Mesothelial cell of epicardium (in vitro differentiated cells): ENCODE data around the gene ETV3L. TPM values are rescaled to one million over a fixed set of nuclear protein-coding genes. Genes with fewer than 3 reads are reported as not detected.

Experiments
- DNase-seq, 2 experiments: peaks; one replicate each; pipeline ENCODE4 v3.0.0; 2021; ENCODE audit warnings: low spot score in 2 of 2; ENCODE audit not compliant: unreplicated experiment in 2 of 2
- H3K27ac Mint-ChIP-seq: 2 replicates; pipeline ENCODE4 v1.8.0; 2021; ENCODE audit warnings: mixed read lengths
- H3K27me3 Mint-ChIP-seq: 2 replicates; pipeline ENCODE4 v1.8.0; 2021; ENCODE audit warnings: low read depth, mixed read lengths
- H3K36me3 Mint-ChIP-seq: 2 replicates; pipeline ENCODE4 v1.8.0; 2021; ENCODE audit warnings: mixed read lengths
- H3K4me1 Mint-ChIP-seq: 2 replicates; pipeline ENCODE4 v1.8.0; 2021; ENCODE audit warnings: mixed read lengths
- H3K4me3 Mint-ChIP-seq: 2 replicates; pipeline ENCODE4 v1.8.0; 2021; ENCODE audit warnings: mild to moderate bottlenecking, moderate library complexity, mixed read lengths
- H3K9me3 Mint-ChIP-seq: 2 replicates; pipeline ENCODE4 v1.8.0; 2021; ENCODE audit warnings: mixed read lengths
- CTCF ChIP-seq: fragments of 200-600 bp; sonication (generic); IDR thresholded peaks from one replicate; pipeline ENCODE4 v1.5.0; 2021; ENCODE audit warnings: antibody characterized with exemption; ENCODE audit not compliant: unreplicated experiment
- total RNA-seq: library from RNA; stranded (reverse); gene quantifications from 3 replicates; pipeline ENCODE4 v1.2.1, GENCODE V29; 2021

Gene ETV3L
- total RNA-seq, 1 donor from 2014 or later, result not detected

- H3K9me3 Mint-ChIP-seq, result no peaks in the 10 kb centered on the region
- H3K27ac Mint-ChIP-seq, result peak overlapping the region; percentile 91
- no peaks in the 10 kb centered on the region for H3K27me3 Mint-ChIP-seq
- peaks cover 28% of the 10 kb centered on the region for H3K36me3 Mint-ChIP-seq
- peaks cover 54% of the 10 kb centered on the region for H3K4me1 Mint-ChIP-seq
- no peak for TF ChIP-seq CTCF
- no peak overlapping the region for H3K4me3 Mint-ChIP-seq
- DNase-seq, result no peak
Observed at GRCh38 chr1:157131281-157131680, 31.7 kb upstream of the ETV3L start.

GRCh38 chr1:157124855-157125254, 25.2 kb upstream of the ETV3L start:
- Mint-ChIP-seq H3K36me3 (peaks cover 49% of the 10 kb centered on the region), H3K4me3 (no peak overlapping the region), H3K27me3 (no peaks in the 10 kb centered on the region), H3K9me3 (no peaks in the 10 kb centered on the region), H3K27ac (no peak overlapping the region), H3K4me1 (peaks cover 8% of the 10 kb centered on the region)
- TF ChIP-seq CTCF, result no peak
- DNase-seq, result no peak

- Mint-ChIP-seq H3K27ac (peak overlapping the region; percentile 15), H3K9me3 (no peaks in the 10 kb centered on the region), H3K36me3 (peaks cover 19% of the 10 kb centered on the region), H3K4me1 (peaks cover 4% of the 10 kb centered on the region), H3K27me3 (no peaks in the 10 kb centered on the region), H3K4me3 (no peak overlapping the region)
- no peak for DNase-seq
- TF ChIP-seq CTCF, result no peak
Observed at GRCh38 chr1:157119448-157119847, 19.8 kb upstream of the ETV3L start.

- Mint-ChIP-seq H3K36me3 (peaks cover 14% of the 10 kb centered on the region), H3K9me3 (no peaks in the 10 kb centered on the region), H3K4me3 (no peak overlapping the region), H3K27ac (no peak overlapping the region), H3K4me1 (peaks cover 2% of the 10 kb centered on the region), H3K27me3 (no peaks in the 10 kb centered on the region)
- no peak for DNase-seq
- TF ChIP-seq CTCF, result no peak
Observed at GRCh38 chr1:157119008-157119407, 19.4 kb upstream of the ETV3L start.

- H3K4me3 Mint-ChIP-seq, result no peak overlapping the region
- H3K4me1 Mint-ChIP-seq, result peaks cover 12% of the 10 kb centered on the region
- H3K36me3 Mint-ChIP-seq, result peaks cover 2% of the 10 kb centered on the region
- no peaks in the 10 kb centered on the region for H3K9me3 Mint-ChIP-seq
- TF ChIP-seq CTCF, result no peak
- no peak overlapping the region for H3K27ac Mint-ChIP-seq
- peaks cover 2% of the 10 kb centered on the region for H3K27me3 Mint-ChIP-seq
- DNase-seq, result no peak
Observed at GRCh38 chr1:157117527-157118057, 18.0 kb upstream of the ETV3L start.

GRCh38 chr1:157116737-157117103, 17.1 kb upstream of the ETV3L start:
- H3K27me3 Mint-ChIP-seq, result peaks cover 6% of the 10 kb centered on the region
- H3K27ac Mint-ChIP-seq, result no peak overlapping the region
- no peaks in the 10 kb centered on the region for H3K9me3 Mint-ChIP-seq
- peaks cover 18% of the 10 kb centered on the region for H3K4me1 Mint-ChIP-seq
- no peak for TF ChIP-seq CTCF
- DNase-seq, result no peak
- H3K36me3 Mint-ChIP-seq, result no peaks in the 10 kb centered on the region
- H3K4me3 Mint-ChIP-seq, result no peak overlapping the region
